Activated T-cell treated with anti-CD3 and anti-CD28 coated beads, Interleukin-2, amount 50 U/mL, for 4 hours (primary cell): ENCODE data around the gene EGLN2. TPM values are rescaled to one million over a fixed set of nuclear protein-coding genes. Genes with fewer than 3 reads are reported as not detected.
"Not testable (repeated sequence)": the region's sequence is repeated elsewhere in the genome, so short reads cannot be mapped to it uniquely, and the experiment has no call there.

Experiments used
- ATAC-seq, 2 donors: fragments of 200-7000 bp; cut with Tn5 transposase; one replicate each; pipeline ENCODE4 v1.10.0; 2021
- DNase-seq: peaks from one replicate; pipeline ENCODE4 v3.0.0-alpha.2; 2020
- H3K27me3 Mint-ChIP-seq: one replicate; pipeline ENCODE4 v1.8.0; 2021; ENCODE audit warnings: low read depth, mixed read lengths
- H3K36me3 Mint-ChIP-seq: one replicate; pipeline ENCODE4 v1.8.0; 2022; ENCODE audit warnings: mixed read lengths; ENCODE audit not compliant: insufficient read depth
- H3K4me1 Mint-ChIP-seq: one replicate; pipeline ENCODE4 v1.8.0; 2021; ENCODE audit warnings: low read depth, mixed read lengths
- H3K4me3 Mint-ChIP-seq: one replicate; pipeline ENCODE4 v1.8.0; 2021; ENCODE audit warnings: mild to moderate bottlenecking, moderate library complexity, mixed read lengths
- H3K9me3 Mint-ChIP-seq: one replicate; pipeline ENCODE4 v1.8.0; 2021; ENCODE audit warnings: mixed read lengths
- total RNA-seq, 3 donors: library from RNA; stranded (reverse); gene quantifications; one replicate each; pipeline ENCODE4 v1.2.1, GENCODE V29; 2021

EGLN2 gene
- total RNA-seq, 3 donors from 2014 or later, result 86.3 to 95.4 (median 89.4) TPM

DNA sequence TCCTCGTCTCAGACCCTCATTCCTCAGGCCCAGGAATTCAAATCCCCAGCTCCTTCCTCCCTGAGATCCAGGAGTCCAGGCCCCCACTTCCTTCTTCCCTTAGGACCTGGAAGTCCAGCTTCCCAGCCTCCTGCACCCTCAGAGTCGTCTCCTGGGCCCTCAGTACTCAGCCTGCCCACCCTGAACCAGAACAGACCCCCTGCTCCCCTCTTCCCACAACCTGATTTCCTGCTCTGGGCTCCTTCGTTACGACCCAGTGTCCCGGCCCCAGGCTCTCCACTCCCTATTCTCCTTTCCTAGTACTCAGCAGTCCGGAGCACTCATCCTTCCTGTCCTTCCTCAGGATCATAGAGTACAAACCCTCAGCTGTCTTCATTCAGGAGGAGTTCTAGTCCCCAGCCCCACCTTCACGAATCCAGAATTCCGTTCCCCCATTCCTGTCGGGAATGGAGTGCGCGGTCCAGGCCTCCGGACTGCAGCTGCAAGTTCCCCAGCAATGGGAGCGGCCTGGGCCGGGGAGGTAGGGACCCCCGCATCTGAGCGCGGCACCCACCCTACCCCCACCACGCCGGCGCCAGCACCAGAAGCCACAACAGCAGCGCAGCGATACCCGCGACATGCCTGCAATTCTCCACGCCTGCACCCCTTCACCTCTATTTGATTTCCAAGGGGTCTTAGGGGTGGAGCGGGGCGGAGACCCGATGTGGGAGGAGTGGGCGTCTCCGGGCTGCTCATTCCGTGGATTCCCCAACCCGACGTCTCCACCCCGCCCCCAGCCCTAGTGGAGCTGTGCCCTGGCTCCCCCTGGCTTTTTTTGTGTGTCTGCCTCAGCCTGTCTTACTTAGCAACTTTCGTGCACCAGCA, 12.7 kb downstream of the EGLN2 start:
- Mint-ChIP-seq H3K4me3 (peak overlapping the region; percentile 87), H3K36me3 (peaks cover 10% of the 10 kb centered on the region), H3K9me3 (no peaks in the 10 kb centered on the region), H3K4me1 (peaks cover 50% of the 10 kb centered on the region), H3K27me3 (no peaks in the 10 kb centered on the region)
- DNase-seq (no peak), ATAC-seq (no peak)

DNA sequence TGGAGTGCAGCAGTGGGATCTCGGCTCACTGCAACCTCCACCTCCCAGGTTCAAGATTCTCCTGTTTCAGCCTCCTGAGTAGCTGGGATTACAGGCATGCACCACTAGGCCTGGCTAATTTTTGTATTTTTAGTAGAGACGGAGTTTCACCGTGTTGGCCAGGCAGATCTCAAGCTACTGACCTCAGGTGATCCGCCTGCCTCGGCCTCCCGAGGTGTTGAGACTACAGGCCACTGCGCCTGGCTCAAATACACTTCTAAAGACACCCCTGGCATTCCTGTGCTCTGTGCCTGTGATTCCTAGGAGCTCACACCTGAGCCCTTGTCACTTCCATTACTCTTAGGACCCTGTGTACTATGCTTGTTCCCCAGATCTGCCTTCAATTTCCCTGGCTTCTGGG, 13.6 kb downstream of the EGLN2 start:
- ATAC-seq, H3K27me3 Mint-ChIP-seq, DNase-seq, H3K36me3 Mint-ChIP-seq, H3K9me3 Mint-ChIP-seq: not testable (repeated sequence)
- Mint-ChIP-seq H3K4me3 (peak overlapping the region; percentile 87), H3K4me1 (peaks cover 45% of the 10 kb centered on the region)

DNA sequence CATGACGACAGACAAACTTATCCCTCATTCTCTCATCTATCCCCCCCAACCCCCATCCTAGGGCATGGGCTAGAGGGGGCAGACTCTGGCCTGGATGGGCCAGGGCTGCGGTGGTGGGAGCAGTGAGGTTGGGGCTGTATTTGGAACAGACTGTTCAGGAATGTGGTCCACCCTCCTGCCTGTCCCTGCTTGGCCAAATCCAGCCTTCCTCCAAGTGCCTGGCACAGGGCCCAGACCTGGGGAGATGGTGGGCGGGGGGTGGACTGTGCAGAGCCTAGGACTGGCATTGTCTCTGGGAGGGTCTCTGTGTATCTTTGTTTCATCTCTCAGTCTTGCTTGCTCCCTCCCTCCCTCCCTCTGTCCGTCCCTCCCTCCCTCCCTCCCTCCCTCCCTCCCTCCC, 14.2 kb downstream of the EGLN2 start:
- Mint-ChIP-seq H3K36me3 (peaks cover 2% of the 10 kb centered on the region), H3K4me1 (peaks cover 46% of the 10 kb centered on the region), H3K27me3 (no peaks in the 10 kb centered on the region), H3K4me3 (no peak overlapping the region), H3K9me3 (no peaks in the 10 kb centered on the region)
- DNase-seq, result no peak
- ATAC-seq, result no peak

DNA sequence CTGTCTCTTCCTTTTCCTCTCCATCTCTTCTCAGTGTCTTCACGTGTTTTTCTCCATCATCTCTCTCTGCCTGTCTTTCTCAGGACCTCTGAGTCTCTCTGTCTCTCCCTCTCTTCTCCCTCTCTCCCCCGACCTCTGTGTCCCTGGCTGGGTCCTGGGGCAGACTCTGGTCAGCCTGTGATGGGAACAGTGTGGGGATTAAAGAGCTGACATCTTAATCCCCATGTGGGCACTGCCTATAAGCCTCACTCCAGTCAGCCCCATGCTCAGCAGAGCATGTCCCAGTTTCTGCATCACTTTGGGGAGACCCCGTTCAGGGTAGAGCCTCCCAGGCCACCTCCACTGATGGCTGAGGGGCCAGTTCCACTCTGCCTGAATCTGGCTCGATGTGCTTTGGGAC, 16.2 kb downstream of the EGLN2 start:
- DNase-seq, result no peak
- Mint-ChIP-seq H3K9me3 (no peaks in the 10 kb centered on the region), H3K27me3 (no peaks in the 10 kb centered on the region), H3K4me1 (peaks cover 51% of the 10 kb centered on the region), H3K4me3 (no peak overlapping the region), H3K36me3 (no peaks in the 10 kb centered on the region)
- no peak for ATAC-seq

DNA sequence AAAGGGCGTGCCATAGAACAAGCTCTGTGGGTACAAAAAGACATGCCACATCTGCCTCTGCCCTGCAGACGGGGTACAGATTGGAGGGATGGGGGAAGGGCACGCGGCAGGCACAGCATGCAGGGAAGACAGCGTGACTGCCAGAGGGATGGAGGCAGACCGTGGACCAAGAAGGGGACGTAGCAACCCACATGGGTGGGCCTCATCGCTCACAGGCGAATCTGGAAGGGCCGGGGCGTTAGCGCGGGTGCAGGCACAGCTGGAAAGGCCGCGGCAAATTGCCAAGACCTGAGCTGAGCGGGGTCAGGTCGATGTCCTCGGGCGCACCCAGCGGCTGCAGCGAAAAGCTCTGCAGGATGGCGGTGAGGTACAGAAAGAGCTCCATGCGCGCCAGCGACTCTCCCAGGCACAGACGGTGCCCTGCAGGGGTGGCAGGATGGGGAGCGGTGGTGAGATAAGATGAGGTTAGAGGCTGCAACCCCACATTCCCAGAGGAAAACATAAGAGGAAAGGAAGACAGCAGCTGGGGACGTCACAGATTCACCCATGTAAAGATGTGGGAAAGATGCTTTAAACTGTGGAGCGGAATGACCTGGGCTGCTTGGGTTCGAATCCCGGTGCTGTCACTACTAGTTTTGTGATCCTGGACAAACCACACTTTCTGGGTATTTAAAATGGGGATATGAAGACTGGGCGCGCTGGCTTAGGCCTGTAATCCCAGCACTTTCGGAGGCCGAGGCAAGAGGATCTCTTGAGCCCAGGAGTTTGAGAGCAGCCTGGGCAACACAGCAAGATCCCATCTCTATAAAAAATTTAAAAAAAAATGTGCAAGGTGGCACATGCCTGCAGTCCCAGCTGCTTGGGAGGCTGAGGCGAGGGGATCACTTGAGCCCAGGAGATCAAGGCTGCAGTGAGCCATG, 19.7 kb downstream of the EGLN2 start:
- H3K4me1 Mint-ChIP-seq, result peaks cover 35% of the 10 kb centered on the region
- DNase-seq, result peak; percentile 78
- not testable (repeated sequence) for H3K27me3 Mint-ChIP-seq, H3K36me3 Mint-ChIP-seq, H3K9me3 Mint-ChIP-seq
- peak; percentile 96 to 97 for ATAC-seq
- H3K4me3 Mint-ChIP-seq, result peak overlapping the region; percentile 70

DNA sequence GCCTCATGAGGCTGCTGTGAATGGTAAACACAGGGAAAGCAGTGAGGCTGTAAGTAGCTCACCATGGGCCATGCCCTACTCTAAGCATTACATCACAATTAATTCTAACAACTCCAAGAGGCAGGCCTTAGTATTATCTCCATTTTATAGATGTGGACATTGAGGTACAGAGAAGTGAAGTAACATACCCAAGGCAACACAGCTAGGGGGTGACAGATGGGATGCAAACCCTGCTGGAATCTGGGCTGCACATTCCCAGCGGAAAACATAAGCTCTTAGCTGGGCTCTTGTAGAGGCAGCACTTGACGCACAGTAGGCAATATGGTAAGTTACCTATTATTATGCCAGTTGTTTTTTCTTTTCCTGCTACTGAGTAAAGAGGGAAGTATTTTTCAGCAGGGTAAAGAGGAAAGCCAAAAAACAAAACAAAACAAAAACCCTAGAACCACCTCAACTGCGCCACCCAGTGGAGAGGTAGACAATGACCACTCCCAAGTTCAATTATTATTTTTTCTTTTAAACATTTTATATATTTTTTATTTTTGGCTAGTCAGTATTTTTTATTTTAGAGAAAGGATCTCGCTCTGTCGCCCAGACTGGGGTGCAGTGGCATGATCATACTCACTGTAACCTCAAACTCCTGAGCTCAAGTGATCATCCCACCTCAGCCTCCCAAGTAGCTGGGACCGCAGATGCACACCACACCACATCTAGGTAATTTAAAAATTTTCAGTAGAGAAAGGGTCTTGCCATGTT, 20.7 kb downstream of the EGLN2 start:
- H3K4me3 Mint-ChIP-seq, ATAC-seq, H3K36me3 Mint-ChIP-seq, H3K27me3 Mint-ChIP-seq, H3K9me3 Mint-ChIP-seq: not testable (repeated sequence)
- peaks cover 35% of the 10 kb centered on the region for H3K4me1 Mint-ChIP-seq
- DNase-seq, result peak; percentile 67

DNA sequence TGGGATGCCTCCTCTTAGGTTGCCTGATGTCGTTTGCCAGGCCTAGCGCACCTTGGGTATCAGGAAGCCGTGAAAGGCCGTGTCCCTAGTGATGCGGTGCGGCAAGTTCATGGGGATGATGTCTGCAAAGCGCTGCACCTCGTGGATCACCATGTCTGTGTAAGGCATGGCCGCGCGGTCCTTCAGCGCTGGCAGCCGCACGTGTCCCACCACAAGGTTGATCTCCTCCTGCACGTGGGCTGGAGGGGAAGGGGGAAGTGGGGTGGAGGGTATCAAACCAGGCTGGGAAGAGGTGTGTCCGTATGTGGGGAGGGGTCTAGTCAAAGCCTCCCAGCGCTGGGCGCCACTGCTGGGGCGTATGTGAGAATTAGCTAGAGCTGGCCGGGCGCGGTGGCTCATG, 23.2 kb downstream of the EGLN2 start:
- Mint-ChIP-seq H3K4me3 (no peak overlapping the region), H3K9me3 (no peaks in the 10 kb centered on the region), H3K27me3 (no peaks in the 10 kb centered on the region), H3K4me1 (peaks cover 46% of the 10 kb centered on the region), H3K36me3 (peaks cover 5% of the 10 kb centered on the region)
- ATAC-seq (no peak), DNase-seq (no peak)

DNA sequence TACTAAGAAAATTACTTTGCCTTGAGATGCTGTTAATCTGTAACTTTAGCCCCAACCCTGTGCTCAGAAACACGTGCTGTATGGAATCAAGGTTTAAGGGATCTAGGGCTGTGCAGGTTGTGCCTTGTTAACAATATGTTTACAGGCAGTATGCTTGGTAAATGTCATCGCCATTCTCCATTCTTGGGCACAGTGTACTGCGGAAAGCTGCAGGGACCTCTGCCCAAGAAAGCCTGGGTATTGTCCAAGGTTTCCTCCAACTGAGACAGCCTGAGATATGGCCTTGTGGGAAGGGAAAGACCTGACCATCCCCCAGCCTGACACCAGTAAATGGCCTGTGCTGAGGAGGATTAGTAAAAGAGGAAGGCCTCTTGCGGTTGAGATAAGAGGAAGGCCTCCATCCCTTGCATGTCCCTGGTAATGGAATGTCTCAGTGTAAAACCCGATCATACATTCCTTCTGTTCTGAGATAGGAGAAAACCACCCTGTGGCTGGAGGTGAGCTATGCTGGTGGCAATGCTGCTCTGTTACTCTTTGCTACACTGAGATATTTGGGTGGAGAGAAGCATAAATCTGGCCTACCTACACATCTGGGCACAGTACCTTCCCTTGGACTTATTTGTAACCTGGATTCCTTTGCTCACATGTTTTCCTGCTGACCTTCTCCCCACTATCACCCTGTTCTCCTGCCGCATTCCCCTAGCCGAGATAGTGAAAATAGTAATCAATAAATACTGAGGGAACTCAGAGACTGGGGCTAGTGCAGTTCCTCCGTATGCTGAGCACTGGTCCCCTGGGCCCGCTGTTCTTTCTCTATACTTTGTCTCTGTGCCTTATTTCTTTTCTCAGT, 23.9 kb downstream of the EGLN2 start:
- not testable (repeated sequence) for H3K36me3 Mint-ChIP-seq, DNase-seq, H3K4me3 Mint-ChIP-seq, H3K9me3 Mint-ChIP-seq, H3K27me3 Mint-ChIP-seq, ATAC-seq
- H3K4me1 Mint-ChIP-seq, result peaks cover 44% of the 10 kb centered on the region

DNA sequence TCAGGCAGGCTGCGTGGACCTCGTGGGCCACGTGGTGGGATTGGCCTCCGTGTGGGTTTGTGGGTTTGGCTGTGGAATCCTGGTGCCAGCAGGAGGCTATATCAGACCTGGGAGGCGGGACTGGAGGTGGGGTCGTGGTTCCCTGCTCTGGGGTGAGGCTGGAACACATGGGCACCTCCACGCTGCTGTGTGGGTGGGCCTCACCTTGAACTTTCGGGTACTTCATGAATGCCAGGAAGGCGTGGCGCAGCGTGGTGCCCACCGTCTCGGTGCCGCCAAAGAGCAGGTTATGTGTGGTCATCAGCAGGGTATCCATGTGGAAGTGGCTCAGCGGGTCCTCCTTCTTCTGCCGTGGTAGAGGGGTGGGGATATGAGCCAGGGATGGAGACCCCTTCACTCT, 25.9 kb downstream of the EGLN2 start:
- peaks cover 29% of the 10 kb centered on the region for H3K4me1 Mint-ChIP-seq
- not testable (repeated sequence) for DNase-seq, H3K9me3 Mint-ChIP-seq, ATAC-seq, H3K27me3 Mint-ChIP-seq, H3K4me3 Mint-ChIP-seq
- peaks cover 12% of the 10 kb centered on the region for H3K36me3 Mint-ChIP-seq

DNA sequence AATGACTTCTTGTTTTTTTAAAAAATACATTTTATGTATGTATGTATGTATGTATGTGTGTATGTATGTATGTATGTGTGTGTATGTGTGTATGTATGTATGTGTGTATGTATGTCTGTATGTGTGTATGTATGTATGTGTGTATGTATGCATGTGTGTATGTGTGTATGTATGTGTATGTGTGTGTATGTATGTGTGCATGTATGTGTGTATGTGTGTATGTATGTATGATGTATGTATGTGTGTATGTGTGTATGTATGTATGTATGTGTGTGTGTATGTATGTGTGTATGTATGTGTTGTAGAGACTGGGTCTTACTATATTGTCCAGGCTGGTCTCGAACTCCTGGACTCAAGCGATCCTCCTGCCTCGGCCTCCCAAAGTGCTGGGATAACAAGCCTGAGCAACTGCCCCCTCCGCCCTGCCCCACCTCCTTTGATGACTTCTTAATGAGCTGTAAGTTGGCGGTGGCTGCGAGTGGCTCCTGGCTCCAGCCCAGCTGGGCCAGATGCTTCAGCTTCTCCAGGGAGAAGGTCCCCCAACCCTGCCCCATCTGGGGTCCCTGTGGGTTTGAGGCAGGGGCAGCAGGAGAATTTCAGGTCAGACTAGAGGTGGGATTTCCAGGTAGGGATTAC, 26.6 kb downstream of the EGLN2 start:
- H3K4me1 Mint-ChIP-seq, result peaks cover 29% of the 10 kb centered on the region
- ATAC-seq, H3K27me3 Mint-ChIP-seq, DNase-seq, H3K9me3 Mint-ChIP-seq, H3K4me3 Mint-ChIP-seq: not testable (repeated sequence)
- peaks cover 15% of the 10 kb centered on the region for H3K36me3 Mint-ChIP-seq

DNA sequence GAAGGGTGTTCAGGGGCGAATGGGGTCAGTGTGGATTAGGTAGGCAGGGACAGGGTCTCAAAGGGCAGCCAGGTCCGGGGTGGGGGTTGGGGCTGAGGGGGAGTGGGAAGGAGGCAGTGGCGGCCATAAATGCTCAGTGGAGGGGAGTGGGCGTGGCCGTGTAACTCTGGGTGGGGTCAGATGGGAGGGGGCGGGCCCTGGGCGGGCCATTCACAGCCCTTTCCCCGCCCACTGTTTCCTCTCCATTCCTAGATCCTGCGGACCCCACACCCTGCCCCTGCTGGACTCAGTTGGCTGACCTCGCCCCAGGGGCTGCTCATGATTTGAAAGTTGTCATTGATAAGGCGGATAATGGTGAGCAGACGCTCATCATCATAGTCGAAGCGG, 27.3 kb downstream of the EGLN2 start:
- ATAC-seq, result peak in 1 of 2 donors; percentile 36
- H3K27me3 Mint-ChIP-seq, H3K4me3 Mint-ChIP-seq, DNase-seq, H3K9me3 Mint-ChIP-seq: not testable (repeated sequence)
- H3K36me3 Mint-ChIP-seq, result peaks cover 15% of the 10 kb centered on the region
- peaks cover 29% of the 10 kb centered on the region for H3K4me1 Mint-ChIP-seq

DNA sequence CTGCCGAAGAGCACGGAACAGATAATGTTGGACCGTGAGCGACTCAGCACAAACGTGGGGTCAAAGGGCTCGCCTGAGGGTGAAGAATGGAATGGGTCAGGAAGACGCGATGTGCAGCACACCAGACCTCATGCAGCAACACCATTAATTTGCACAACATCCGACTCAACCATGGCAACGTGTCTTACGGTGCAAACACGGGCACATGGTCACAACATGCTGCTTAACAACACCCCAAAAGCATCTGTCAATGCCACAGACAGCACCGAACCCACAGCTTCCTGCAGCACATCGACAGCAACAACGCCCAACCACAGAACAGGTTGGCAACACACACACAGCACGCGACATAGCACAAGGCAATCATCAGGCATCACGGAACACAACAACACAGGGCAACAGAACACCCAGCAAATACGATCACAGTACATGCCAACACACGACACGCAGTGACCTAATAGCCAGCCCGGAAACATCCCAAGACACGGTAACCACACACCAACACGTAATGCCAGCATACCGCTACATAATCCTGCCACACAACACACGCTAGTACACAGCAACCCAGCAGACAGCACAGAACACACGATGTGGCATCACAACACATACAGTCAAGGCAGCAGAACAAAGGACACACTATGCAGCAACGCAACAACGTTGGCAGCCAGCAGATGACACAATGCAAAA, 27.9 kb downstream of the EGLN2 start:
- H3K4me1 Mint-ChIP-seq, result peaks cover 29% of the 10 kb centered on the region
- DNase-seq, H3K4me3 Mint-ChIP-seq: not testable (repeated sequence)

More for the DNA sequence above, 27.9 kb downstream of the EGLN2 start:
- peaks cover 15% of the 10 kb centered on the region for H3K36me3 Mint-ChIP-seq
- peak; percentile 62 to 78 for ATAC-seq
- not testable (repeated sequence) for H3K9me3 Mint-ChIP-seq, H3K27me3 Mint-ChIP-seq
